Measurements from ENCODE around the gene KANTR. TPM values are rescaled to one million over a fixed set of nuclear protein-coding genes. Genes with fewer than 3 reads are reported as not detected.
"Not testable (repeated sequence)": the region's sequence is repeated elsewhere in the genome, so short reads cannot be mapped to it uniquely, and the experiment has no call there.

The KANTR gene
- total RNA-seq, 1 donor from 2014 or later: 9.2 TPM

- H3K9me3 Mint-ChIP-seq: no peaks in the 10 kb centered on the region
- no peak for DNase-seq (ENCODE audit: low spot score)
- no peak overlapping the region for H3K27ac Mint-ChIP-seq
- H3K4me3 Mint-ChIP-seq: no peak overlapping the region
- intact Hi-C loops (cut with micrococcal nuclease): no loop called here
- H3K27me3 Mint-ChIP-seq (ENCODE audit: insufficient read depth): no peaks in the 10 kb centered on the region
- no peaks in the 10 kb centered on the region for H3K4me1 Mint-ChIP-seq (ENCODE audit: low read depth)
- no peaks in the 10 kb centered on the region for H3K36me3 Mint-ChIP-seq (ENCODE audit: low read depth)
Measured at GRCh38 chrX:53163436-53163835, 69.5 kb downstream of the KANTR start.

DNA sequence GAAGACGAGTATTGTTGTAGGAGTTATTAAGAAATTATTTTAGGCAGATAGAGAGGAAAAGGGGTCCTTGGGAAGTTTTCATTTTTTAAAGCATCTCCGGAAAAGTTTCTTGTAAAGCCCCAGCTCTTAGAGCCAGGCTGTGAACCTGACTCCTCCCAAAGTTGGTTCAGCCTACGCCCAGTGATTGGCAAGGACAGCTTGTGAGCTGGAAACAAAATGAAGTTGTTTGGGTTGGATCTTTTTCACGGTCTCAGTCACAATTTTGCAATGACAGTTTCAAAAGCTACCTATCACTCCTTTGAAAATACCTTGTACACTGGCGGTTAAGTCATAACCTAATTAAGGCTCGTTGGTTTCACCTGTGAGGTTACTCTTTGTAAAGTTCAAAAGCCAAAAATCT, 70.6 kb downstream of the KANTR start:
- H3K36me3 Mint-ChIP-seq (ENCODE audit: low read depth); H3K9me3 Mint-ChIP-seq; H3K4me3 Mint-ChIP-seq; H3K4me1 Mint-ChIP-seq (ENCODE audit: low read depth); H3K27me3 Mint-ChIP-seq (ENCODE audit: insufficient read depth); intact Hi-C loops (cut with micrococcal nuclease); H3K27ac Mint-ChIP-seq; DNase-seq (ENCODE audit: low spot score): not testable (repeated sequence)

DNA sequence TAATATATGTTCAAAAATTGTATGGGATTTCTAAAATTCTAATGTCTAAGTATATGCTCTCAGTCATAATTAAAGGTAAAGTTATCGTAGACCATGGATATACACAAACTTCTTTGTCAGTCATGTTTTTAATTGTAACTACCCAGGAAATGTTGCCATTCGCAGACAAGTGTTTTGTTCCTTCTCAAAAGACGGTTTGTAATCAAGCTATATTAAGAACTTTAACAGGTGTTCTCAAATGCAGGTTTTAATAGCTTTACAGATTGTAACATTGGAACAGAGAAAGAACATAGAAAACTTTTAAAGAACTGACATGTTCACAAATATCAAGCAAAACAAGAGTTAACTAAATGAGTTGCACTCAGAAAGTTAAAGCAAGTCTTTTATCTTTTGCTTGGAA, 72.2 kb downstream of the KANTR start:
- no peaks in the 10 kb centered on the region for H3K4me1 Mint-ChIP-seq (ENCODE audit: low read depth)
- no peak overlapping the region for H3K27ac Mint-ChIP-seq
- H3K4me3 Mint-ChIP-seq: no peak overlapping the region
- intact Hi-C loops (cut with micrococcal nuclease): no loop called here
- H3K36me3 Mint-ChIP-seq (ENCODE audit: low read depth): no peaks in the 10 kb centered on the region
- no peak for DNase-seq (ENCODE audit: low spot score)
- H3K9me3 Mint-ChIP-seq: no peaks in the 10 kb centered on the region
- no peaks in the 10 kb centered on the region for H3K27me3 Mint-ChIP-seq (ENCODE audit: insufficient read depth)

- no peak overlapping the region for H3K27ac Mint-ChIP-seq
Measured at GRCh38 chrX:53171356-53171755, 77.4 kb downstream of the KANTR start.

More at GRCh38 chrX:53171356-53171755, 77.4 kb downstream of the KANTR start:
- Mint-ChIP-seq H3K27me3 (ENCODE audit: insufficient read depth) (no peaks in the 10 kb centered on the region), H3K4me3 (no peak overlapping the region), H3K4me1 (ENCODE audit: low read depth) (no peaks in the 10 kb centered on the region), H3K9me3 (peaks cover 5% of the 10 kb centered on the region), H3K36me3 (ENCODE audit: low read depth) (no peaks in the 10 kb centered on the region)
- no peak for DNase-seq (ENCODE audit: low spot score)
- intact Hi-C loops (cut with micrococcal nuclease): no loop called here

Other genes with a start within 250 kb of the KANTR start
- not detected in 2 replicates for gene XAGE3, start 226.1 kb upstream of the KANTR start, total RNA-seq
- 18.6 and 24.1 TPM in 2 replicates for gene FAM156B, start 196.8 kb upstream of the KANTR start, total RNA-seq
- 23.9 and 24.1 TPM in 2 replicates for gene FAM156A, start 135.6 kb upstream of the KANTR start, total RNA-seq
- gene GPR173, start 45.4 kb upstream of the KANTR start, total RNA-seq: not detected in 2 replicates
- gene TSPYL2, start 11.8 kb upstream of the KANTR start, total RNA-seq: 37.5 and 40.3 TPM in 2 replicates
- gene KDM5C, start 131.1 kb downstream of the KANTR start, total RNA-seq: 115 and 120 TPM in 2 replicates
- gene IQSEC2, start 187.4 kb downstream of the KANTR start, total RNA-seq: 0.26 and 0.27 TPM in 2 replicates

Measured in activated T-helper 1 cell treated with anti-CD3 and anti-CD28 coated beads, Interleukin-12 subunit alpha, Interleukin-12 subunit beta, Interleukin-2, Interleukin-4 antibody, amounts not matched to agents 30 ng/mL and 10 ng/mL and 1 ng/mL, durations not matched to agents 14 hours and 24 hours and 36 hours (primary cell).